K562 (cell line): Measurements from ENCODE around the gene C16orf95.

Source experiments
- CHCHD3 ChIP-seq: fragments of 250-450 bp; sonication (Bioruptor Pico); IDR thresholded peaks from 2 replicates; pipeline ENCODE4 v2.1.2; 2022; ENCODE audit warnings: mild to moderate bottlenecking
- CTCF ChIP-seq, 3 experiments: IDR thresholded peaks in 2 of 3; conservative IDR thresholded peaks in 1 of 3; 2 replicates each; pipeline ENCODE4 v1.5.1; 2011 to 2012; ENCODE audit warnings: low read length in 3 of 3, mild to moderate bottlenecking in 3 of 3, control low read depth in 2 of 3, improper control_type of control experiment in 1 of 3, inconsistent platforms in 1 of 3, low read depth in 1 of 3, mixed read lengths in 1 of 3, moderate library complexity in 1 of 3; ENCODE audit not compliant: insufficient read depth in 2 of 3
- EHMT2 ChIP-seq: fragments of 450-650 bp; IDR thresholded peaks from 2 replicates; pipeline ENCODE4 v1.6.1; 2018; ENCODE audit warnings: antibody characterized with exemption
- HDAC2 ChIP-seq: fragments of 450-650 bp; IDR thresholded peaks from 2 replicates; pipeline ENCODE4 v1.6.1; 2016; ENCODE audit warnings: mild to moderate bottlenecking
- SIN3A ChIP-seq, 2 experiments: fragments of 150-350 bp in 1 of 2; IDR thresholded peaks; 2 replicates each; pipeline ENCODE4 v1.6.1; 2011 to 2016; ENCODE audit warnings: borderline replicate concordance in 2 of 2, low read depth in 2 of 2, low read length in 2 of 2, mild to moderate bottlenecking in 2 of 2, moderate library complexity in 2 of 2; ENCODE audit not compliant: control insufficient read depth in 1 of 2
- SMAD1 ChIP-seq: fragments of 150-350 bp; IDR thresholded peaks from 2 replicates; pipeline ENCODE4 v1.6.1; 2014; ENCODE audit warnings: low read length, low read depth; ENCODE audit not compliant: partially characterized antibody
- ZBTB11 ChIP-seq, 3 experiments: fragments of 200-800 bp in 1 of 3; fragments of 250-450 bp in 1 of 3; fragments of 450-650 bp in 1 of 3; sonication (Bioruptor Pico) in 1 of 3; sonication (Bioruptor generic) in 1 of 3; formaldehyde crosslinking in 1 of 3; IDR thresholded peaks; 2 replicates each; pipeline versions ENCODE4 v1.6.1 to v1.8.0; 2016 to 2022; ENCODE audit warnings: mild to moderate bottlenecking in 2 of 3, missing genetic modification characterization in 2 of 3, missing compliant biosample characterization in 1 of 3, moderate library complexity in 1 of 3

DNA sequence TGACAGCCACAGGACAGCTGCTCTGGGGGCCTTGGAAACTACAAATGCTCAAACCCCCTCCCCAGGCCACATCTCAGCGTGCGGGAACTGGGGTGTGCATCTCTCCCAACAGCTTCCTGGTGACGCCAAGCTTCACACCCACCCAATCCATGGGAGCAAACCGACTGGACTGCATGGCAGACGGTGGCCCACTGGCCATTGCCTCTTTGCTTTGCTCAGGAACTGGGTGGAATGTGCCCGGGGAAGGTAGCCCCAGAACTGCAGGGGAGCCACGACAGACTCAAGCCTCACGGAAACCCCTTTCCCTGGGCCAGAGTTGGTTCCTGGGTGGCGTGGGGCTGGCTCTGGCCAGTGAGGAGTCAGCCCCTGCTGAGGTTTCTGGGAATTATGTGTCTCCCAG, 5.2 kb upstream of the C16orf95 start:
- TF ChIP-seq HDAC2, result no peak
- no peak for TF ChIP-seq EHMT2
- no peak for TF ChIP-seq SIN3A (IDR thresholded peaks at IDR 0.05; ENCODE audit: borderline replicate concordance in 2 of 2, control insufficient read depth in 1 of 2, low read depth in 2 of 2, low read length in 2 of 2)
- no peak for TF ChIP-seq ZBTB11 (CRISPR knock-in tag; IDR thresholded peaks at IDR 0.05)
- TF ChIP-seq CHCHD3 (CRISPR knock-in tag), result no peak
- no peak for TF ChIP-seq SMAD1
- no peak for TF ChIP-seq CTCF (IDR thresholded peaks at IDR 0.05 in 2 of 3, conservative IDR thresholded peaks at IDR 0.05 in 1 of 3; ENCODE audit: insufficient read depth in 2 of 3, low read depth in 1 of 3, low read length in 3 of 3)
